Non-pigmented ciliary epithelial cell (primary cell): Measurements from ENCODE around the gene THAP12.

Experiments used
- DNase-seq: peaks from one replicate; pipeline ENCODE4 v3.0.0-alpha.2; 2010; ENCODE audit warnings: low read depth

Gene THAP12

DNA sequence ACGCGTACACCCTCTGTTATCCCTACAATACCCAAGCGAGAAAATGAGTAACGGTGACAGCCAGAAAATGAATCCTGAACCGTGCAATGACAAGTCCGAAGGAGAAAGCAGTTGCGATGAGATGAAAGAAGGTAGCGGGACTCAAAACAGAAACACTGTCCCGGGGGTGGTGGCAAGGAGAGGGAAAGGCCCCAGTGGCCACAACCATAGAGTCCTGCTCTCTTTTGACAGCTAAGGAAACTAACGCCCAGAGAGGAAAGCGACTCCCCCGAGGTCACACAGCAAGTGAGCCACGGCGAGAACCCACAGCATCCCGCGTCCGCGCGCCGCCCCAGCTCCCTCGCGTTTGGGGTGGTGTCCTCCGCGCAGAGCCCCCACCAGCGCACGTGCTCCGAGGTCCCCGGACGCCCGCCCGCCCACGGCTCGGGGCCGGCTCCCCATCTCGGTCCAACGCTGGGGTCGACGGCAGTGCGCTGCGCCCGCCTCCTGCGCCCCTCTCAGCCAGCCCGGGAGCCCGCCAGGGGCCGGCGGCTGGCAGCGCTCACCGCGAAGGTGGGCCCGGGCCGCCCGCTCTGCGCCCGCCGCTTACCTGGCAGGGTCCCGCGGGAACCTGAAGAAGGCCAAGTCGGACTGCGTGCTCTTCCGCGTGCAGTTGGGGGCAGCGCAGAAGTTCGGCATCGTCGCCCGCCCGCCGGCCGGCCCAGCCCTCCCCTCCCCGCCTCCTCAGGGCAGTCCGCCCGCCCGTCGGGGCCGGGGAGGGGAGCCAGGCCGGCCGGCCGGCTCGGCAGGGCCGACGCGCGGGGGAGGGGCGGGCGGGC, 564 bp downstream of the THAP12 start:
- DNase-seq, result no peak

DNA sequence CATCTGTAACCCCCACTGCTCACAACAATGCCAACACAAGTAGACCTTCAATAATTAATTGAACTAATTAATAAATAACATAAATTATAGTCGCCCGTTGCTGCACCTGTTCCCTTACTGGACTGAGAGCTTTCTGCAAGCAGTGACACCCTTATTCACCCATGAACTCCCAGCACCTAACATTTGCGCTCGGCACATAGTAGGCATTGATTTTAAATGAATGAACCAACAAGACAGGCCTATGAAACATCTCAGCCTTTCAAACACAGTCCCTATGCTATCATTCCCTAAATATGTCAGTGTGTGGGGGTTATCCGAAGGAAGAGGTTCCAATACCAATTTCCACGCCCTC, 1.1 kb downstream of the THAP12 start:
- no peak for DNase-seq

DNA sequence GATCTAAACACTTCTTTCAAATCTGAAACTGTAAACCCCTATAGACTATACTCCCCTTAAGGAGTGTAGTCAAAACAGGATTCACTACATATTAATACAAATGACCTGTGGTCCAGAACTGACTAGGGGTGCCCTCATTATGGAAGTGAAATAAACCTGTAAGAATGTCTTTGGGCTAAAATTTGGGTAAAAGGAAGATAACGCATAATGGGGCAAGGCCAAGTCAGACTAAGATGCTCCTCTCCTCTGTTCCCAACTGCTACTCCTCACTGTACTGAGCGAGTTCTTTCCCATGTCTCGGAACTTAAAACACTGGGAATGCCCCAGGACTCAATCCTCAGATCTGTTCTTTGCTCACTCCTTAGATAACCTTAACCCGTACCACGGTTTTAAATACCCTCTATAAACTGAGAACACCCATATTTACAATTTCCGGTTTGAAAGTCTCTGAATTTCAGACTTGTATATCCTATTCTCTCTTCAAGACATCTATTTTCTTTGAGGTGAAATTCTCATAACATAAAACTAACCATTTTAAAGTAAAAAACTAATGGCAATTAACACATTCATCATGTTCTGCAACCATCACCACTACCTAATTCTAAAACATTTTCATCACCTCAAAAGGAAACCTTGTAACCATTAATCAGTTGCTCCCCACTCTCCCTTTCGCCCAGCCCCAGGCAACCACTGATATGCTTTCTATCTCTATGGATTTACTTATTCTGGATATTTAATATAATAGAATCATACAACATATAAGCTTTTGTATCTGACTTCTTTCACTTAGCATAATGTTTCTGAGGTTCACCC, 4.0 kb downstream of the THAP12 start:
- no peak for DNase-seq

DNA sequence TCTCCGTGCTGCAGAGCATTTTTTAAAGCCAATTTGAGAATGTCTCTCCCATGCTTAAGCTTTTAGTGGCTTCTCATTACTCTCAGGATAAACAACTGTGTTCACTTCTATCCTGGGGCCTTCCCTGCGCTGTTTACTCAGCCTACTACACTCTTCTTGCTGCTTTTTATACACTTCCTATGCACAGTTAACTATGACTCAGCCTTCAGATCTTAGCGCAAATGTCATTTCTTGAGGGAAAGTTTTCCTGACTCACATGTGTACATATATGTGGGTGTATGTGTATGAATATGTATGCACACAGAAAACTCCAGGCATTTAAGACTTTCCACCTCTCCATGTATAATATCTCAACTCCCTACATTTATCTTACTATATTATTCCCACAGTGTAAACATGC, 9.8 kb downstream of the THAP12 start:
- peak; percentile 43 for DNase-seq

DNA sequence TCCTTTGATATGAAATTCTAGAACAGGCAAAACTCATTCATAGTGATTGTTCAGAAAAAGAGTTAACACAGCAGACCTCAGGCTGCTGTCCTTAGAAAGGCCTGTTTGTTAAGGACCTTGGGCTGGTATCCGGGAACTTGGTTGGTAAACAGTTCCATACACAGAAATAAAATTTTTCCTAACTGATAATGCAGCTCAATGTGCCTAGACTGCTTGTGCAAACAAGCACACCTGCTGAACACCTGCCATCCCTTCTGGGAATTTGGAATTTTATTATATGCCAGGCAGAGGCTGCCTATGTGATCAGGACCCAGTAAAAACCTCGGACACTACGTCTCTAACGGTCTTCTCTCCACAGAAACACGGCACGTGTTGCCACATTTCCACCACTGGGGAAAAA, 11.5 kb downstream of the THAP12 start:
- DNase-seq, result no peak

DNA sequence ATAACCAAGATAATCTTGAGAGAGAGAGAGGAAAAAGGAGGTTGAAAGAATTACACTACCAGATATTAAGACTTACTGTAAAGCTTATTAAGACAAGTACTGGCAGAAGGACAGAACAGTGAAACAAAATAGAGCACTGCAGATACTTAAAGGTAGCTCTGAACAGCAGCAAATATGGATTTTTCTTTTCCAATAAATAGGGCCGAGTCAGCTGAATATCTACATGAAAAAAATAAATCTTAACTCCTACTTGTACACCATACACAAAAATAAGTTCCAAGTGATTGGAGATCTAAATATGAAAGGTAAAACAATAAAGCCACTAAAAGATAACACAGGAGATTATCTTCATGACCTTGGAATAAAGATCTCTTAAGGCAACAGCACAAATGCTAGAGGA, 12.4 kb downstream of the THAP12 start:
- no peak for DNase-seq

DNA sequence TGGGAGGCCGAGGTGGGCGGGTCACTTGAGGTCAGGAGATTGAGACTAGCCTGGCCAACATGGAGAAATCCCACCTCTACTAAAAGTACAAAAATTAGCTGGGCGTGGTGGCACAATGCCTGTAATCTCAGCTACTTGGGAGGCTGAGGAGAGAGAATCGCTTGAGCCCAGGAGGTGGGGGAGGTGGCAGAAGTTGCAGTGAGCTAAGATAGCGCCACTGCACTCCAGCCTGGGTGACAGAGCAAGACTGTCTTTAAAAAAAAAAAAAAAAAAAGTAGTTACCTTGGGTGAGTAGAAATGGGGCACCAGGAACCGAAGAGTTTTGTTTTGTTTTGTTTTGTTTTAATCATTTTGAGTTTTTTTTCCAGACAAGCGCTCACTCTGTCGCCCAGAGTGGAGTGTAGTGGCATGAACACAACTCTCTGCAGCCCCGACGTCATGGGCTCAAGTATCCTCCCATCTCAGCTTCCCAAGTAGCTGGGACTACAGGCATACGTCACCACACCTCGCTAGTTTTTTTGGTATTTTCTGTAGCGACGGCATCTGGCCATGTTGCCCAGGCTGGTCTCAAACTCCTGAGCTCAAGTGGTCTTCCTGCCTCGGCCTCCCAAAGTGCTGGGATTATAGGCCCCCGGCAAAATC, 15.8 kb downstream of the THAP12 start:
- DNase-seq, result no peak

DNA sequence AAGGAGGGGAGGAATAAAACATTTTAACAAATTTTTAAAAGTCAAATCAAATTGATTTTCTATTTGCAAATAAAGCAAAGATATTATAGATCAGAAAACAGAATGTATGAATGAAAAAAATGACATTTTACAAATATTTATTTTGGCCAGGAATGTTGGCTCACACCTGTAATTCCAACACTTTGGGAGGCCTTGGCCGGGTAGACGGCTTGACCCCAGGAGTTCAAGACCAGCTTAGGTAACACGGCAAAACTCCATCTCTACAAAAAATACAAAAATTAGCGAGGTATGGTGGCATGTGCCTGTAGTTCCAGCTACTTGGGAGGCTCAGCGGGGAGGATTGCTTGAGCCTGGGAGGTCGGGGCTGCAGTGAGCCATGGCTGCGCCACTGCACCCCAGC, 18.2 kb downstream of the THAP12 start:
- no peak for DNase-seq

DNA sequence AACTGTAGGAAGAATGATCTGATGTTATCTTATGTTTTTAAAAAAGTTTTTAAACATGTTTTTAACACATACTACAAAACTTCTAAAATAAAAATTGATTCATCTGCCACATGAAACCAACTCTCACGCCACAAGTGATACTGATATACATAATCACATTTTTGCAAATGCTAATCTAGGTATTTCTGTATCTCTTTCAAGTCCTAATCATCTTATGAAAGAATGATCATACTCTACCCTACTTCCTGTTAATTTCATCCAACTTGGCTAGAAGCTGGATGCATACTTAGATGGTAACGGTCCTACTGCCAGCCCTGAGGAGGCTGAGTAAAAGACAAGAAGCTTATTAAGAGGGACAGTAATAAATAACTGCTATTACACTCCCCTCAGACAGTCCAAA, 19.2 kb downstream of the THAP12 start:
- DNase-seq, result no peak

DNA sequence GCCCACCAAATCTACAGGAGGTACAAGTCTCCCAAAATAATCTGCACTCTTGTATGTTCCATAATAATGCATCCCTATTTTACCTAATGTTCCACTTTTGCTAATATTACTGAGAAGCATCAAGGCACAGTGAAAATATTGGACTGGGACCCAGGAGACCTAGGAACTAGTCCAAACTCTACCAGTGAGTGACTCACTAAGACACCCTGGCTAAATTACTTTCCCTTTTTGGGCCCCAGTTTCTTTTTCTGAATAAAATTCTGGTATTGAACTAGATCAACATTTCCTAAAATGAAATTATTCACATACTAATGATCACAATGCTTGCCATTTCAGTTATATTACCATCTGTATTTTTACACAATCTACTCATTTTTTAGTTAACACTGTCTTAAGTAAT, 19.6 kb downstream of the THAP12 start:
- no peak for DNase-seq

DNA sequence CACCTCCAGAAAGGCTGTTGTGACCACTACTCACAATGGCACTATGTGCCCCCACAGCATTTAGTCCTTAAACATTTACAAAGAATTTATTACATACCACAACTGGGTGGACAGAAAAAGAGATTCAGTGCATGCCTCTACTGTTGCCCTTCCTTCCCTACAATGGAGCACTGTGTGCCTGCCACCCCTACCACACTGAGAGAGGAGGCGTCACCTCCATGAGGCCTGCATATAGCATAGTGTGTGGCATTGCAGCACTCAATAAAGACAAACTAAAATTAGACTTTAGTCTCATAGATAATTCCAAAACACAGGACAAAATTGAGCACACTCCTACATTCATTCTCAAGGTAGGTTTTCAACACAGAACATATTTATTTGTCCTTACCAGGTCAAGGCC, 25.8 kb downstream of the THAP12 start:
- no peak for DNase-seq

DNA sequence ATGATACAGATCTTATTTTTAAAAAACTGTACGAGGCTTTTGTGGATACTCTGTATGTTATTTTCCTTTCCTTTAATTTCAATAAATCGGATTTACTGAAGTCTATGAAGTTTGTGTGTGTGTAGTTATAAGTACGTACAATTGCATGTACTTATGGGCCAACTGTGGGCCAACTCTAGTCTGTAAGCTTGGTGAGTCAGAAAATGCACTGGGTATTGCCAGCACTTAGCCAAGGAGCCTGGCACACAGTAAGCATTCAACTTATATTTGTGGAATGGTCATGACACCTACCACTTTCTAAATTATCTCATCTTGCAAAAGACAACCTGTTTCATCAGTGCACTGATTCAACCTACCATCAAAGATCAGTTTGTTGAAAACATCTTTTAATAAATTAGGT, 32.6 kb downstream of the THAP12 start:
- DNase-seq, result no peak

DNA sequence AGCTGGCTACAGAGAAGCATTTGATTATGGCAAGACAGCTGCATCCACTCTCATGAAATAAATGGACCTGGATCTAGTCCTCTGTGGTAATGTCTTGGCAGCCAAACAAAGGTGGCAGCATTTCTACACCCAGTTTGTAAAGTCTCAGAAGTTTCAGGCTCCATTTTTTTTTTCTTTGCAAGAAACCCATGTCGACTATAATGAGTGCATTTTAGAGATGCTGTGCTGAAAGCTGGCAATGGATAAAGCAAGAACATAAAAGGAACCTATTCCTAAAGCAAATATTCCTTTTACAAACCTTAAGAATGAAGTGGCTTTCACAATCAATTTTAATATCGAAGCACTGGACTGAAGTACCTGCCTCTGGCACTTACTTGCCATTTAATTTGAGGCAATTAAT, 33.5 kb downstream of the THAP12 start:
- DNase-seq, result no peak

DNA sequence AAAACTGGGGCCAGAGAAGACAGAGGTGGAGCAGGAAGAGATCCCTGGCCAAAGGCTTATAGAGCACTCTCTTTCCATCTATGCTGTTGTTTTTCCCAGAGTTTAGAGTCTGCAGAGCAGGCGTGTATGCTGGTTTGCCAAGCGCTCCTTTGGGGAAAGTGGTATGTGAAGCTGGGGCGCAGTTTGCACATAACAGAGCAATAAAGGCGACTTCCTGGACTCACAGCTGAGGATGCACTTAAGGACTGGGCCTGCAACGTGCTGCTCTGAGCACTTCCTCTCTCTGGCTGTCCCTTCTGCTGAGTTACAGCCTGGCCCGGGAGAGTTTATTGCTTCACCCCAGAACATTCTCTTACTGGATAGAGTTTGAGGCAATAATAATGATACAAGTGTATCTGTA, 41.7 kb downstream of the THAP12 start:
- no peak for DNase-seq

DNA sequence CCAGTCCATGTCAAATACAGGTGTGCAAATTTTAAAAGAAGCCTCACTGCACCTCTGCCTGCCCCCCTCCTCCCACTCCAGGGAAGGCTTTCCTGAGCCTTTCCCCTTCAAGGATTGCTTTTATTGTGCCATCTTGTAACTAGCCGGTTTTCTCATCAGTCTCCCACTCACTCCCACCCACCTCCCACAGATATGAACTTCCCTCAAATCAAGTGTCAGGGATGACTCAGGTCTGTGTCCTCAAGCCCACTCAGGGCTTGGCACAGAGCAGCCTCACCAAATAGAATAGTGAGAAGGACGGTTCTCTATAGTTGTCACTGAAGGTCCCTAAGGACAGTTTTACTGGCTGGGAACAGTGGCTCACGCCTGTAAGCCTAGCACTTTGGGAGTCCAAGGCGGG, 43.0 kb downstream of the THAP12 start:
- no peak for DNase-seq

DNA sequence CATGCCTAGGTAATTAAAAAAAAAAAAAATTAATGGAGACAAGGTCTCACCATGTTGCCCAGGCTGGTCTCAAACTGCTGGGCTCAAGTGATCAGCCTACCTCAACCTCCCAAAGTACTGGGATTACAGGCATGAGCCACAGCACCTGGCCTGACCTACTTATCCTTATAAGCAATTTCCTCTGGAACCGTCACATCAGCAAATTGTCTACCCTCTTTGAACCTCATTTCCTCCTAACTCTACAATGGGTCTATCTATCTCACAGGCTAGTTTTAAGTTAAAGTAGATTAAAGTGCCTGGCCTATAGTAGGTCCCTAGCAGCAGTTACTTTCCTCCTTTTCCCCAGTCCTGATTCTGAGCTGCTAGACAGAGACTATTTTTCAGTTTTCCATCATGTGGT, 43.5 kb downstream of the THAP12 start:
- DNase-seq, result no peak

DNA sequence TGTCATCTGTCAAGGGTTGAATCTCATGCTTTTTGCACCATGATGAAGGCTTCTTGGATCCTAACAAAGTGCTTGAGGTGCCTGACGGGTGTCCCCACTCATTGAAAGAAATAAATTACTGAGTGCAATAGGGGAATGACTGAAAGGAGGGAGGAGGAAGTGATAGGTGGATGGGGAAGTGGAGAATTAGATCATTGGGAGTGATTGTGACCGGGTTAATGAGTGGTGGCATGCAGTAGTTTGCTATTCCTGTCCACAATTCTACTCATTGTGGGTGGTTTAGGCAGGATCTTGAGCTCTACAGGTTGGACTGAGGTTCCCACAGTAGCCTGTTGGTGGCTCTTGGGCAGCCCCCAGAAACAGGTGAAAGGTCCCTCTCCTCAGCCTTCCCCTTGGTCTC, 44.3 kb downstream of the THAP12 start:
- DNase-seq, result no peak

DNA sequence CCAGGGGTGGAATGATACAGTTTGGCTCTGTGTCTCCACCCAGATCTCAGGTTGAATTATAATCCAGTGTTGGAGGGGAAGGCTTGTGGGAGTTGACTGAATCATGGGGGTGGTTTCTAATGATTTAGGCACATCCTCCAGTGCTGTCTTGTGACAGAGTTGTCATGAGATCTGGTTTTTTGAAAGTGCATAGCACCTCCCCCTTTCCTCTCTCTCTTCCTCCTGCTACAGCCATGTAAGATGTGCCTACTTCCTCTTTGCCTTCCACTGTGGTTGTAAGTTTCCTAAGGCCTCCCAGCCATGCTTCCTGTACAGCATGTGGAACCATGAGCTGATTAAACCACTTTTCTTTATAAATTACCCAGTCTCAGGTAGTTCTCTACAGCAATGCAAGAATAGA, 45.1 kb downstream of the THAP12 start:
- DNase-seq, result no peak

DNA sequence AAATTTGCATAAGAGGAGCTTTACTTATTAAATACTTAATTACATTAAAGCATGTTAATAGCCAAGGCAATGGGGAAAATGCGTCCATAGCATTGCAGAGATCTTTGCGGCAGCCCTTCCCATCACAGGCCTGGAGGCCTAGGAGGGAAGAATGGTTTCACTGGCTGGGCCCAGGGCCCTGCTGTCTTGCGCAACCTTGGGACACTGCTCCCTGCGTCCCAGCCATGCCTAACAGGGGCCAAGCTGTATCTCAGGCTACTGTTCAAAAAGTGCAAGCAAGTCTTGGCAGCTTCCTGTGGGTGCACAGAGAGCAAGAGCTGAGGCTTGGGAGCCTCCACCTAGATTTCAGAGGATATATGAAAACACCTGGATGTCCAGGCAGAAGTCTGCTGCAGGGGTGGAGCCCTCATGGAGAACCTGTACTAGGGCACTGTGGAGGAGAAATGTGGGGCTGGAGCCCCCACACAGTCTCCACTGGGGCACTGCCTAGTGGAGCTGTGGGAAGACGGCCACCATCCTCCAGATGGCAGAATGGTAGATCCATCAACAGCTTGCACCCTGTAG, 46.0 kb downstream of the THAP12 start:
- DNase-seq, result no peak

DNA sequence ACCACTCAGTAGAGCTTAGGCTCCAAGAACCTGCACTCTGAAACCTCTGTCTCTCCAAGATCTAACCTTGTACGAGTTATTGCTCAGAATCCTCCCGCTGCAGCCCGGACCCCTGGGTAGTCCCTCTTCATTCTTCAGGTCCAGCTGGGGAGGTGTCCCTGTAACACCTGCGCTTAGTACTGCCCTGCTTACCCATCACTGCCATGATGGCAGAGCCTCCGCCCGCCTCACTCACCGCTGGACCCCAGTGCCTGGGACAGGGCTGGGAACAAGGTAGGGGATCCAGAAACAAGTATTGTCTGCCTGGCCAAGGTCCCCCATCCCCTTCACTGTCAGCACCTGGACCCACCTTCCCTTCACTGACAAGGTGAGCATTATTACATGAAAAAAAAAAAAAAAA, 50.3 kb downstream of the THAP12 start:
- no peak for DNase-seq

DNA sequence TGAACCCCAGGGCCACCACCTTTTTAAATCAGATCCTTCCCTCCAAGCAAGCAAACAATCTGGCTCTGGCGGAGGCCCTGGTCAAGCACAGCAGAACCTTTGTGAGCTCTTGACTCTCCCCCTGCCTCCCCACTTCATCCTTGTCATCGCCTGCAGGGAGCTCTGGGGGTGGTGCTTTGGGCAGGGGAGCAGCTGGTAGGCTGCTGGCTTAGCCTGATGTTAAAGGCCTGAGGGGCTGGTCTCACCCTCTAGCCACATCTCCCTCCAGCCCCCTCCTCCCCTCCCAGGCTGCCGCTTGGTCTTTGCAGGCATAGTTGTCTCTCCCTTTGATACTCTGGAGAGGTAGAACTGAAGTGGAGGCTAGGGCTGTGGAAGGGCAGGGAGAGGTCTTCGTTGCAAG, 50.9 kb downstream of the THAP12 start:
- no peak for DNase-seq

DNA sequence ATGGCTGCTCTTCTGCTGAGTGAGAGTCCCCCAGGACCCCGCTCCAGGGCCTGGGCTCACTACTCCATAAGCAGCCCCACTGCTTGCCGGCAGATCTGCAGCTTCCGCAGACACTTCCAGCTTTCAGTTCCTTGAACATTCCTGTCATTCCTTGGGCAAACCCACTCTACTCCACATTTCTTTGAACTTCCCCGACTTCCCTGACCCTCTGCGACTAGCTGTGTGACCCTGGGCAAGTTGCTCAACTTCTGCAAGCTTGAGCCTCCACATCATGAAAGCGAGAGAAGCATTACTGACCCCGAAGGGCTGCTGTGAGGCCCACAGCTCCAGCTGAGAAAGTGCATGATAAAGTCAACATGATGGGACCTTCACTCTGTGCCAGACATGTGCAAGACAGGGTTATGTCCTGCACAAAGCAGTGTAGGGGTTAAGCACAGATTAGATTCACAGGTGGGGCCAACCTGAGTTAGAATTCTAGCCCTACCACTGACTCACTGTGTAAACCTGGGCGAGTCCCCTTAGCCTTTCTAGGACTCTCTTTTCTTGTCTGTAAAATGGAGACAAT, 51.8 kb downstream of the THAP12 start:
- DNase-seq, result no peak
